ENCODE data around the gene ZBTB4. TPM values are rescaled to one million over a fixed set of nuclear protein-coding genes. Genes with fewer than 3 reads are reported as not detected.

The ZBTB4 gene
- polyA plus RNA-seq, 1 donor from 2014 or later = 8.0 TPM

DNA sequence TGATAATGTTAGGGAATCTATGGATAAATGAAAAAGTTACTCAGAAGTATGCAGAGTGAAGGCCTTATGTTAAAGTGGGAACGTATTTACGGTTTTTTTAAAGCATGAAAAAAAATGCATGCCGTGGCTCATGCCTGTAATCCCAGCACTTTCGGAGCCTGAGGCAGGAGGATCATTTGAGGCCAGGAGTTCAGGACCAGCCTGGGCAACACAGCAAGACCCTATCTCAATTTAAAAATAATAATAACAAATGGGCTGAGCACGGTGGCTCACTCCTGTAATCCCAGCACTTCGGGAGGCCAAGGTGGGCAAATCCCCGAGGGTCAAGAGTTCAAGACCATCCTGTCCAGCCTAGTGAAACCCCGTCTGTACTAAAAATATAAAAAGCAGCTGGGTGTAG, 10.7 kb upstream of the ZBTB4 start:
- Histone ChIP-seq H3K9ac (ENCODE audit: low read length) (no peak overlapping the region), H4K20me1 (ENCODE audit: insufficient read depth) (no peaks in the 10 kb centered on the region), H3K4me3 (ENCODE audit: low read length) (no peak overlapping the region), H3K4me2 (ENCODE audit: low read length) (no peak overlapping the region), H3K9me2 (ENCODE audit: insufficient read depth, low read length) (no peaks in the 10 kb centered on the region), H2AFZ (ENCODE audit: low read depth, low read length) (no peak overlapping the region), H3K36me3 (ENCODE audit: insufficient read depth, low read length) (no peaks in the 10 kb centered on the region), H3K27me3 (ENCODE audit: insufficient read depth, low read depth, low read length) (no peaks in the 10 kb centered on the region), H3K27ac (ENCODE audit: low read length) (no peak overlapping the region), H3K79me2 (replicated peaks; ENCODE audit: insufficient read depth, low read length) (peaks cover 94% of the 10 kb centered on the region), H3K9me3 (ENCODE audit: low read length) (no peaks in the 10 kb centered on the region), H3F3A (ENCODE audit: insufficient read depth, low read length, poor library complexity, severe bottlenecking) (no peaks in the 10 kb centered on the region)
- TF ChIP-seq, protein P1, sequence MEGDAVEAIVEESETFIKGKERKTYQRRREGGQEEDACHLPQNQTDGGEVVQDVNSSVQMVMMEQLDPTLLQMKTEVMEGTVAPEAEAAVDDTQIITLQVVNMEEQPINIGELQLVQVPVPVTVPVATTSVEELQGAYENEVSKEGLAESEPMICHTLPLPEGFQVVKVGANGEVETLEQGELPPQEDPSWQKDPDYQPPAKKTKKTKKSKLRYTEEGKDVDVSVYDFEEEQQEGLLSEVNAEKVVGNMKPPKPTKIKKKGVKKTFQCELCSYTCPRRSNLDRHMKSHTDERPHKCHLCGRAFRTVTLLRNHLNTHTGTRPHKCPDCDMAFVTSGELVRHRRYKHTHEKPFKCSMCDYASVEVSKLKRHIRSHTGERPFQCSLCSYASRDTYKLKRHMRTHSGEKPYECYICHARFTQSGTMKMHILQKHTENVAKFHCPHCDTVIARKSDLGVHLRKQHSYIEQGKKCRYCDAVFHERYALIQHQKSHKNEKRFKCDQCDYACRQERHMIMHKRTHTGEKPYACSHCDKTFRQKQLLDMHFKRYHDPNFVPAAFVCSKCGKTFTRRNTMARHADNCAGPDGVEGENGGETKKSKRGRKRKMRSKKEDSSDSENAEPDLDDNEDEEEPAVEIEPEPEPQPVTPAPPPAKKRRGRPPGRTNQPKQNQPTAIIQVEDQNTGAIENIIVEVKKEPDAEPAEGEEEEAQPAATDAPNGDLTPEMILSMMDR (IDR thresholded peaks at IDR 0.05; ENCODE audit: poor library complexity, severe bottlenecking) = no peak
- TF ChIP-seq SMC3 (conservative IDR thresholded peaks at IDR 0.05; ENCODE audit: poor library complexity) (no peak), RAD21 (conservative IDR thresholded peaks at IDR 0.05) (no peak)

DNA sequence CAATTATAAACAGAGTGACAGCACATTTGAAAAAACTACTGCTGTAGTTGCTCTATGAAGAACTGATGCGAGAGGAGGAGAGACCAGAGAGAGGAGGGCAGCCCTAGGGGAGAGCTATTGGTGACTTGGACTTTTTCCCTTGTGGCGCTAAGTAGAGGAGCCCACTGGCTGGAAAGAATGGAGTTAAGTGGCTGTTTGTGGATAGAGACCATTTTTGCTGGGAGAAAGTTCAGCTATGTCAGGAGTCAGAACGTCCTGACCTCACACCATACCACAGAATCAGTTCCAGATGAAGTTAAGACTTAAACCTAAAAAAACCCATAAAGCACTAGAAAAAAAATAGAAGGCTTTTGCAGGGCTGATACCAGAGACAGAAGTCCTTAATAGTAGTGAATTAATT, 6.8 kb upstream of the ZBTB4 start:
- Histone ChIP-seq H2AFZ (ENCODE audit: low read depth, low read length) (no peak overlapping the region), H3K4me3 (ENCODE audit: low read length) (peak overlapping the region; percentile 96), H3K36me3 (ENCODE audit: insufficient read depth, low read length) (no peaks in the 10 kb centered on the region), H3K9me3 (ENCODE audit: low read length) (no peaks in the 10 kb centered on the region), H3K27ac (ENCODE audit: low read length) (no peak overlapping the region), H4K20me1 (ENCODE audit: insufficient read depth) (no peaks in the 10 kb centered on the region), H3F3A (ENCODE audit: insufficient read depth, low read length, poor library complexity, severe bottlenecking) (no peaks in the 10 kb centered on the region), H3K9ac (ENCODE audit: low read length) (no peak overlapping the region), H3K79me2 (replicated peaks; ENCODE audit: insufficient read depth, low read length) (peaks cover 63% of the 10 kb centered on the region), H3K27me3 (ENCODE audit: insufficient read depth, low read depth, low read length) (no peaks in the 10 kb centered on the region), H3K9me2 (ENCODE audit: insufficient read depth, low read length) (no peaks in the 10 kb centered on the region), H3K4me2 (ENCODE audit: low read length) (peak overlapping the region; percentile 61)
- TF ChIP-seq EP300 (conservative IDR thresholded peaks at IDR 0.05; ENCODE audit: poor library complexity, severe bottlenecking) (no peak), TAF1 (IDR thresholded peaks at IDR 0.05; ENCODE audit: low read depth) (no peak), RAD21 (conservative IDR thresholded peaks at IDR 0.05) (no peak), MXI1 (conservative IDR thresholded peaks at IDR 0.05; ENCODE audit: poor library complexity, severe bottlenecking) (no peak), SMC3 (conservative IDR thresholded peaks at IDR 0.05; ENCODE audit: poor library complexity) (no peak), POLR2AphosphoS5 (IDR thresholded peaks at IDR 0.05) (no peak), EZH2 (IDR thresholded peaks at IDR 0.05; ENCODE audit: borderline replicate concordance, insufficient read depth, low read length, poor library complexity, severe bottlenecking) (no peak)
- TF ChIP-seq, protein P1 (IDR thresholded peaks at IDR 0.05; ENCODE audit: poor library complexity, severe bottlenecking) = no peak
- TF ChIP-seq, protein P2, sequence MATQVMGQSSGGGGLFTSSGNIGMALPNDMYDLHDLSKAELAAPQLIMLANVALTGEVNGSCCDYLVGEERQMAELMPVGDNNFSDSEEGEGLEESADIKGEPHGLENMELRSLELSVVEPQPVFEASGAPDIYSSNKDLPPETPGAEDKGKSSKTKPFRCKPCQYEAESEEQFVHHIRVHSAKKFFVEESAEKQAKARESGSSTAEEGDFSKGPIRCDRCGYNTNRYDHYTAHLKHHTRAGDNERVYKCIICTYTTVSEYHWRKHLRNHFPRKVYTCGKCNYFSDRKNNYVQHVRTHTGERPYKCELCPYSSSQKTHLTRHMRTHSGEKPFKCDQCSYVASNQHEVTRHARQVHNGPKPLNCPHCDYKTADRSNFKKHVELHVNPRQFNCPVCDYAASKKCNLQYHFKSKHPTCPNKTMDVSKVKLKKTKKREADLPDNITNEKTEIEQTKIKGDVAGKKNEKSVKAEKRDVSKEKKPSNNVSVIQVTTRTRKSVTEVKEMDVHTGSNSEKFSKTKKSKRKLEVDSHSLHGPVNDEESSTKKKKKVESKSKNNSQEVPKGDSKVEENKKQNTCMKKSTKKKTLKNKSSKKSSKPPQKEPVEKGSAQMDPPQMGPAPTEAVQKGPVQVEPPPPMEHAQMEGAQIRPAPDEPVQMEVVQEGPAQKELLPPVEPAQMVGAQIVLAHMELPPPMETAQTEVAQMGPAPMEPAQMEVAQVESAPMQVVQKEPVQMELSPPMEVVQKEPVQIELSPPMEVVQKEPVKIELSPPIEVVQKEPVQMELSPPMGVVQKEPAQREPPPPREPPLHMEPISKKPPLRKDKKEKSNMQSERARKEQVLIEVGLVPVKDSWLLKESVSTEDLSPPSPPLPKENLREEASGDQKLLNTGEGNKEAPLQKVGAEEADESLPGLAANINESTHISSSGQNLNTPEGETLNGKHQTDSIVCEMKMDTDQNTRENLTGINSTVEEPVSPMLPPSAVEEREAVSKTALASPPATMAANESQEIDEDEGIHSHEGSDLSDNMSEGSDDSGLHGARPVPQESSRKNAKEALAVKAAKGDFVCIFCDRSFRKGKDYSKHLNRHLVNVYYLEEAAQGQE (IDR thresholded peaks at IDR 0.05; ENCODE audit: borderline replicate concordance) = no peak

Data from neural cell (in vitro differentiated cells).